ENCODE results near the gene WNT3A.

WNT3A gene

GRCh38 chr1:228073061-228073856 is 66.5 kb downstream of the WNT3A start:
- in situ Hi-C loops (cut with MboI; ENCODE audit: low pct_unique_long_range_greater_than_20kb, low sequenced_read_pairs, unreplicated experiment): no loop called here
- TF ChIP-seq, protein P1, sequence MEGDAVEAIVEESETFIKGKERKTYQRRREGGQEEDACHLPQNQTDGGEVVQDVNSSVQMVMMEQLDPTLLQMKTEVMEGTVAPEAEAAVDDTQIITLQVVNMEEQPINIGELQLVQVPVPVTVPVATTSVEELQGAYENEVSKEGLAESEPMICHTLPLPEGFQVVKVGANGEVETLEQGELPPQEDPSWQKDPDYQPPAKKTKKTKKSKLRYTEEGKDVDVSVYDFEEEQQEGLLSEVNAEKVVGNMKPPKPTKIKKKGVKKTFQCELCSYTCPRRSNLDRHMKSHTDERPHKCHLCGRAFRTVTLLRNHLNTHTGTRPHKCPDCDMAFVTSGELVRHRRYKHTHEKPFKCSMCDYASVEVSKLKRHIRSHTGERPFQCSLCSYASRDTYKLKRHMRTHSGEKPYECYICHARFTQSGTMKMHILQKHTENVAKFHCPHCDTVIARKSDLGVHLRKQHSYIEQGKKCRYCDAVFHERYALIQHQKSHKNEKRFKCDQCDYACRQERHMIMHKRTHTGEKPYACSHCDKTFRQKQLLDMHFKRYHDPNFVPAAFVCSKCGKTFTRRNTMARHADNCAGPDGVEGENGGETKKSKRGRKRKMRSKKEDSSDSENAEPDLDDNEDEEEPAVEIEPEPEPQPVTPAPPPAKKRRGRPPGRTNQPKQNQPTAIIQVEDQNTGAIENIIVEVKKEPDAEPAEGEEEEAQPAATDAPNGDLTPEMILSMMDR (IDR thresholded peaks at IDR 0.05; ENCODE audit: extremely low read depth, insufficient read depth, missing control alignments): no peak
- DNase-seq (ENCODE audit: low spot score): no peak

DNA sequence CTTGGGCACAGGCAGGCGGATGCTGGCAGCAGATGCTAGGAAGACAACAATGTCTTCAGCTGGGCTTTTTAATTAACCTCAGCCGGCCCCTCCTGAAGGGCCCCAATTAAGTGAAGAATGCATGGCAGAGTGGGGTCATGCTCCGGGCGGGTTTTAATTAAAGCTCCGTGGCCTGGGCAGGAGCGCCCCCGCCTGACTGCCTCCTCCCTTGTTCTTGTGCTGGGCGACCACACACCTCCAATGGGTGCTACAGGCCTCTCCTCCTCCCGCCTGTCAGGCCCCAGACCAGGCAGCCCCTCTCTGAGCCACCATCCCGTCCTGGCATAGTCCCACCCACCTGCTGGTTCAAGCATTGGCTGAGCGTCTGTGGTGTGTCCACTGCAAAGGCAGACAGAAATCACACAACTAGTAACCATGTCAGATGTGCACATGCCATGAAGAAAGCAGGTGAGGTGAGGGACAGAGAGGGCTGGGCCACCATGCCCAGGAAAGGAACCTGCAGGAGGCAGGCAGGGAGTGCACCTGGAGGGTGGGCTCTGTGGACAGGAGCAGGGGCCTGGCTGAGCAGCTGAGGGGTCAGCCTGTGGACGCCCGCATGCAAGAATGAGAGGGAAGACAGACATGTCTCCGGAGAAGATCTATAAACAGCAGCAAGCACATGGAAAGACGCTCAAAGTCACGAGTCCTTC is 67.2 kb downstream of the WNT3A start:
- no peak for DNase-seq (ENCODE audit: low spot score)
- in situ Hi-C loops (cut with MboI; ENCODE audit: low pct_unique_long_range_greater_than_20kb, low sequenced_read_pairs, unreplicated experiment): no loop called here
- TF ChIP-seq, protein P1 (IDR thresholded peaks at IDR 0.05; ENCODE audit: extremely low read depth, insufficient read depth, missing control alignments): peak; percentile 34

- DNase-seq (ENCODE audit: low spot score): no peak
- in situ Hi-C loops (cut with MboI; ENCODE audit: low pct_unique_long_range_greater_than_20kb, low sequenced_read_pairs, unreplicated experiment): no loop called here
- TF ChIP-seq, protein P1 (IDR thresholded peaks at IDR 0.05; ENCODE audit: extremely low read depth, insufficient read depth, missing control alignments): no peak
Observed at GRCh38 chr1:228074954-228075730, 68.3 kb downstream of the WNT3A start.

DNA sequence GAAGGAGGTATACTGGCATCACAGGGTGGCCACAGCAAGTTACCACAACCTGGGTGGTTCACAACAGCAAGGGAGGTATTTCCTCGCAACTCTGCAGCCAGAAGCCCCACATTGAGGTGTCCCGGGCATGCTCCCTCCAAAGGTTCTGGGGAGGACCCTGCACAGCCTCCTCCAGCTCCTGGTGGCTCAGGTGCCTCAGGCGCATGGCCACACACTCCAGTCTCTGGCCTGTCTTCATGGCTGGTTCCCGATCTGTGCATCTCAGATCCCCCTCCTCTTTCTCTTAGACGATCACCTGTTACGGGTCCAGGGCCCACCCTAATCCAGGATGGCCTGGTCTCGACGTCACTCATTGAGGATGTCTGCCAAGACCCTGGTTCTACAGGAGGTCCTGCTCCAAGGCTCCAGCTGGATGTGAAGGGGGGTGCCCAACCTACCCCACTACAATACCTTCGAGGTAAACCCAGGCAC is 69.0 kb downstream of the WNT3A start:
- TF ChIP-seq, protein P1 (IDR thresholded peaks at IDR 0.05; ENCODE audit: extremely low read depth, insufficient read depth, missing control alignments): no peak
- DNase-seq (ENCODE audit: low spot score): no peak
- in situ Hi-C loops (cut with MboI; ENCODE audit: low pct_unique_long_range_greater_than_20kb, low sequenced_read_pairs, unreplicated experiment): no loop called here

DNA sequence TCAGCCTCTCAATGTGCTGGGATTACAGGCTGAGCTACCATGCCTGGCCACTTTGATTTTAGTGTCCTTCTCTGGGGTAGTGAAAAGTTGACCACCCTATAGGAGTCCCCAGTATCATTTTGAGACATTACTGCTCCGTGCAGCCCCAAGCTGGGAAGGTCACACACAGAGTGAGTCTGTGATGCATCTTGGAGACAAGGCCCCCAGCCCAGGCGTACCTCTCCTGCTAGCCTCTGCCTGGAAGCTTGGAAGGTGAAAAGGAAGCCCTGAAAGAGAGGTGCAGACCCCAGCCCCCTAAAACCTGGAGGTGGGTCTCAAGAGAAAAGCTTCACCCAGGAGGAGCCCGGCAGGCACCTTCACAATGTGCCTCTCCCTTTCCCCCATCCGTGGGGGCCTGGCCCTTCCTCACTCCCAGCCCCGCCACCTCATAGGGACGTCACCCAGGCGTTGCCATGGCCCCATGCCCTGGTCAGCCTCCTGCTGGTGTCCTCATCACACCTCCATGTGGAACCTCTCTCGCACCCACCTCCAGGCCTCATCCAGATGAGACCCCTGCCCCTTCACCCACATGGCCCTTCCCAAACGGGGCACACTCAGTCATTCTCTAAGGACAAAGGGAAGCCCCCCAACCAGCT is 70.1 kb downstream of the WNT3A start:
- TF ChIP-seq, protein P1 (IDR thresholded peaks at IDR 0.05; ENCODE audit: extremely low read depth, insufficient read depth, missing control alignments): no peak
- no peak for DNase-seq (ENCODE audit: low spot score)
- in situ Hi-C loops (cut with MboI; ENCODE audit: low pct_unique_long_range_greater_than_20kb, low sequenced_read_pairs, unreplicated experiment): no loop called here

All from GM13977 (cell line).